ENCODE results near the gene IQSEC1. TPM values are rescaled to one million over a fixed set of nuclear protein-coding genes. Genes with fewer than 3 reads are reported as not detected.

IQSEC1 gene
- total RNA-seq, 6 experiments from 2014 or later: 21.1 to 25.1 (median 21.9) TPM

DNA sequence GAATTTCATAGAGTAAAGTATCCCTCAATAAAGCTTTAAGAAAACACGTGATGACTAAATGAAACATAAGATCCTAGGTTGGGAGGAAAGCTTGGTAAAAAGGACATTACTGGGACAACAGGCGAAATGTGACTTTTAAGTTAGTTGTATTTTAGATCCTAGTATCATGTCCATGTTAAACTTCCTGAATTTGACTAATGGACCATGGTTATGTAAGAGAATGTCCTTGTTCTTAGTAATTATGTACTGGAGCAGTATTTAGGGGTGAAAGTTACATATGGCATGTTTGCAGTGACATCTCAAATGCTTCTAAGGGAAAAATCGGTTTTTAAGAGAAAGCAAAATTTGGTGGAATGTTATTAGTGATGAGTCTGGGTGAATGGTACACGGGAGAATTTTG is 69.6 kb downstream of the IQSEC1 start:
- Mint-ChIP-seq H3K27ac (no peak overlapping the region), H3K36me3 (ENCODE audit: low read depth) (no peaks in the 10 kb centered on the region), H3K4me1 (ENCODE audit: low read depth) (no peaks in the 10 kb centered on the region), H3K27me3 (ENCODE audit: insufficient read depth) (peaks cover 61% of the 10 kb centered on the region), H3K9me3 (no peaks in the 10 kb centered on the region), H3K4me3 (no peak overlapping the region)
- TF ChIP-seq, protein P1, sequence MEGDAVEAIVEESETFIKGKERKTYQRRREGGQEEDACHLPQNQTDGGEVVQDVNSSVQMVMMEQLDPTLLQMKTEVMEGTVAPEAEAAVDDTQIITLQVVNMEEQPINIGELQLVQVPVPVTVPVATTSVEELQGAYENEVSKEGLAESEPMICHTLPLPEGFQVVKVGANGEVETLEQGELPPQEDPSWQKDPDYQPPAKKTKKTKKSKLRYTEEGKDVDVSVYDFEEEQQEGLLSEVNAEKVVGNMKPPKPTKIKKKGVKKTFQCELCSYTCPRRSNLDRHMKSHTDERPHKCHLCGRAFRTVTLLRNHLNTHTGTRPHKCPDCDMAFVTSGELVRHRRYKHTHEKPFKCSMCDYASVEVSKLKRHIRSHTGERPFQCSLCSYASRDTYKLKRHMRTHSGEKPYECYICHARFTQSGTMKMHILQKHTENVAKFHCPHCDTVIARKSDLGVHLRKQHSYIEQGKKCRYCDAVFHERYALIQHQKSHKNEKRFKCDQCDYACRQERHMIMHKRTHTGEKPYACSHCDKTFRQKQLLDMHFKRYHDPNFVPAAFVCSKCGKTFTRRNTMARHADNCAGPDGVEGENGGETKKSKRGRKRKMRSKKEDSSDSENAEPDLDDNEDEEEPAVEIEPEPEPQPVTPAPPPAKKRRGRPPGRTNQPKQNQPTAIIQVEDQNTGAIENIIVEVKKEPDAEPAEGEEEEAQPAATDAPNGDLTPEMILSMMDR (IDR thresholded peaks at IDR 0.05): no peak
- no peak for DNase-seq

GRCh38 chr3:13002398-13003124 is 70.7 kb downstream of the IQSEC1 start:
- no peak overlapping the region for H3K4me3 Mint-ChIP-seq
- H3K4me1 Mint-ChIP-seq (ENCODE audit: low read depth): no peaks in the 10 kb centered on the region
- no peak for DNase-seq

GRCh38 chr3:12999147-13000140 is 73.8 kb downstream of the IQSEC1 start:
- no peaks in the 10 kb centered on the region for H3K9me3 Mint-ChIP-seq
- DNase-seq: no peak
- no peaks in the 10 kb centered on the region for H3K4me1 Mint-ChIP-seq (ENCODE audit: low read depth)
- TF ChIP-seq, protein P1 (IDR thresholded peaks at IDR 0.05): no peak
- H3K27ac Mint-ChIP-seq: no peak overlapping the region
- no peaks in the 10 kb centered on the region for H3K36me3 Mint-ChIP-seq (ENCODE audit: low read depth)
- peaks cover 41% of the 10 kb centered on the region for H3K27me3 Mint-ChIP-seq (ENCODE audit: insufficient read depth)
- no peak overlapping the region for H3K4me3 Mint-ChIP-seq

More at GRCh38 chr3:13002398-13003124, 70.7 kb downstream of the IQSEC1 start:
- no peaks in the 10 kb centered on the region for H3K36me3 Mint-ChIP-seq (ENCODE audit: low read depth)
- H3K27me3 Mint-ChIP-seq (ENCODE audit: insufficient read depth): peaks cover 60% of the 10 kb centered on the region
- no peak overlapping the region for H3K27ac Mint-ChIP-seq
- TF ChIP-seq, protein P1 (IDR thresholded peaks at IDR 0.05): no peak
- H3K9me3 Mint-ChIP-seq: no peaks in the 10 kb centered on the region

GRCh38 chr3:12998648-12999047 is 74.6 kb downstream of the IQSEC1 start:
- no peak overlapping the region for H3K4me3 Mint-ChIP-seq
- no peak for DNase-seq
- H3K9me3 Mint-ChIP-seq: no peaks in the 10 kb centered on the region
- peaks cover 36% of the 10 kb centered on the region for H3K27me3 Mint-ChIP-seq (ENCODE audit: insufficient read depth)
- no peaks in the 10 kb centered on the region for H3K4me1 Mint-ChIP-seq (ENCODE audit: low read depth)
- H3K27ac Mint-ChIP-seq: no peak overlapping the region
- TF ChIP-seq, protein P1 (IDR thresholded peaks at IDR 0.05): no peak
- H3K36me3 Mint-ChIP-seq (ENCODE audit: low read depth): no peaks in the 10 kb centered on the region

DNA sequence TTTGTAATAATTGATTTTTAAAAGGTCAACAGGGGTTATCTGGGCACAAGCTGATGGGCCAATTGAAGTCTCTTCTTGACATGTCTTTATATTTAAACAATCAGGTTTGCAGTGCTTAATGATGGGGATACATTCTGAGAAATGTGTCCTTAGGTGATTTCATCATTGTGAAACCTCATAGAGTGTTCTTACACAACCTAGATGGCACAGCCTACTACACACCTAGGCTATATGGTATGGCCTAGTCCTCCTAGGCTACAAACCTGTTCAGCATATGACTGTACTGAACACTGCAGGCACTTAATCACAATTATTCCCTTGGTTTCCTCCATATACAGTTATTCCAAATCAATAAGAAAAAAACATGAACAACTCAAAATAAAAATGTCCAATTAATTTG is 75.8 kb downstream of the IQSEC1 start:
- no peak overlapping the region for H3K4me3 Mint-ChIP-seq
- DNase-seq: no peak
- no peaks in the 10 kb centered on the region for H3K36me3 Mint-ChIP-seq (ENCODE audit: low read depth)
- TF ChIP-seq, protein P1 (IDR thresholded peaks at IDR 0.05): no peak
- peaks cover 32% of the 10 kb centered on the region for H3K27me3 Mint-ChIP-seq (ENCODE audit: insufficient read depth)
- H3K27ac Mint-ChIP-seq: no peak overlapping the region
- no peaks in the 10 kb centered on the region for H3K9me3 Mint-ChIP-seq
- no peaks in the 10 kb centered on the region for H3K4me1 Mint-ChIP-seq (ENCODE audit: low read depth)

Measured in HFFc6 (cell line).